Loucy (cell line): ENCODE data around the gene NFIL3.

Experiments used
- CTCF ChIP-seq: fragments of 200-600 bp; sonication (generic); conservative IDR thresholded peaks from 2 replicates; pipeline ENCODE4 v1.5.1; 2014; ENCODE audit warnings: mild to moderate bottlenecking, antibody characterized with exemption, low read length
- EZH2phosphoT487 ChIP-seq: fragments of 200-600 bp; IDR thresholded peaks from 2 replicates; pipeline ENCODE4 v1.6.1; 2018; ENCODE audit warnings: antibody characterized with exemption, mild to moderate bottlenecking, moderate library complexity, borderline replicate concordance

GRCh38 chr9:91379426-91379825 is 44.2 kb downstream of the NFIL3 start:
- TF ChIP-seq CTCF (no peak), EZH2phosphoT487 (no peak)
